RWPE1 (cell line): ENCODE measurements around the gene CDC42EP3.

Experiments used
- CTCF ChIA-PET: fragments of 350-600 bp; sonication (Branson Sonifier 250); formaldehyde crosslinking; extraction: SDS; loops from one replicate; lab custom pipeline; 2021; lab: Yijun Ruan, JAX
- POLR2A ChIA-PET: fragments of 400-600 bp; formaldehyde crosslinking; extraction: SDS; loops from one replicate; lab custom pipeline; 2020; ENCODE audit warnings: antibody characterized with exemption; ENCODE audit not compliant: low non-redundant PET; lab: Yijun Ruan, JAX
- DNase-seq: peaks from one replicate; pipeline ENCODE4 v3.0.0; 2012; ENCODE audit warnings: low spot score
- H3K27ac ChIP-seq: fragments of 450-650 bp; 2 replicates; pipeline ENCODE4 v1.5.1; 2017
- TF ChIP-seq, protein P1 (sequence below): fragments of 450-650 bp; conservative IDR thresholded peaks from 2 replicates; pipeline ENCODE4 v1.5.1; 2017; ENCODE audit warnings: low read depth, mild to moderate bottlenecking

Gene CDC42EP3

DNA sequence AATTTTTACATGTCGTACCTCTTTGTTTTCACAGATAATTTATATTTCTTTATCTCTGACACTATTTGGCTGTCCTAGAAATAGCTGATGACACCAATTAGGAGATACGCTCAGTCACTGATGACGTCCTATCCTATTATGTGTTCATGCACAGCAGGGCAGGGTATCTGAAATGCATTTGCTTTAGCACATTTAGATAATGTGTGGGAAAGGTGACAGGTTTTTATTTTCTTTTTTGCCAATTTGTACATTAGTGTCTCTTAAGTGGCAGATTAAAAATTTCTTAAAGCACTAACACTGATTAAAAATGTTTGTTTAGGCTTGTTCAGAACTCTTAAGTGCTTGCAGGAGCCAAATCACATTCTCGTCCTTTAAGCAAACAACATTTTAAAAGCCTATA is 39.7 kb downstream of the CDC42EP3 start:
- TF ChIP-seq, protein P1, sequence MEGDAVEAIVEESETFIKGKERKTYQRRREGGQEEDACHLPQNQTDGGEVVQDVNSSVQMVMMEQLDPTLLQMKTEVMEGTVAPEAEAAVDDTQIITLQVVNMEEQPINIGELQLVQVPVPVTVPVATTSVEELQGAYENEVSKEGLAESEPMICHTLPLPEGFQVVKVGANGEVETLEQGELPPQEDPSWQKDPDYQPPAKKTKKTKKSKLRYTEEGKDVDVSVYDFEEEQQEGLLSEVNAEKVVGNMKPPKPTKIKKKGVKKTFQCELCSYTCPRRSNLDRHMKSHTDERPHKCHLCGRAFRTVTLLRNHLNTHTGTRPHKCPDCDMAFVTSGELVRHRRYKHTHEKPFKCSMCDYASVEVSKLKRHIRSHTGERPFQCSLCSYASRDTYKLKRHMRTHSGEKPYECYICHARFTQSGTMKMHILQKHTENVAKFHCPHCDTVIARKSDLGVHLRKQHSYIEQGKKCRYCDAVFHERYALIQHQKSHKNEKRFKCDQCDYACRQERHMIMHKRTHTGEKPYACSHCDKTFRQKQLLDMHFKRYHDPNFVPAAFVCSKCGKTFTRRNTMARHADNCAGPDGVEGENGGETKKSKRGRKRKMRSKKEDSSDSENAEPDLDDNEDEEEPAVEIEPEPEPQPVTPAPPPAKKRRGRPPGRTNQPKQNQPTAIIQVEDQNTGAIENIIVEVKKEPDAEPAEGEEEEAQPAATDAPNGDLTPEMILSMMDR: no peak
- POLR2A ChIA-PET: no interaction called here
- CTCF ChIA-PET: no interaction called here
- H3K27ac ChIP-seq: no peak overlapping the region
- DNase-seq: no peak

DNA sequence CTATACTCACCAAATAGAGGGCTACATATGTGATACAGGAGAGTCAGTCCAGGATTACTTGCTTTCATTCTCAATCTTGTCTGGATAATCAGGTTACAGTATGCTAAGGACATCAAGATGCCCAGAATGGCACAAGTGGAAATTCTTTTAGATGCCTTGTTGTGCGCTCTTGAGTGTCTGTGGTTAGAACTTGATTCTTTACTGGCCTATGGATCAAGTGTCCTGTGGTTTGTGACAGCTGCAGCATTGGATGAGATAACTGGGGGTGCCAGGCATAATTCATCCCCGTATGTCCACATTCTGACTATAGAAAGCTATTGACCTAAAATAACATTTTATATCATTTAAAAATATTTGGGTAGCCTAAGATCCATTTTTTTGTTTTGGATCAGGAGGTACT is 40.1 kb downstream of the CDC42EP3 start:
- POLR2A ChIA-PET: no interaction called here
- no peak for DNase-seq

DNA sequence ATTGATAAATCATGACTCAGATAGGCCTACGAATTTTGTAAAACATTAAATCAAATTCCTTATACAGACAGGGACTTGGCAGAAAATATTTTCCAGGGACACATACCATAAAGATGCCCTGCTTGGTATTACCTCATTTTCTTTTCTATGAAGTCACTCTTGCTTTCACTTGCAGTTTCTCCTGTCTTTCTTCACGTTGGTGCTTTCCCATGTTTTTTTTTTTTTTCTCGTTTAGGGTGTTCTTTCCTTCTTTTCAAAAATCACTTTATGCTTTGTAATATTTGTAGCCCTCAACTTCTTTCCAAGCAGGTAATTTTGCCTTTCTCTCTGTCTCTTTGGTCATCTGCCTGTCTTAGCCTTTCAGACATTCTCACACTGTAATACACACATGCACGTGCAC is 40.7 kb downstream of the CDC42EP3 start:
- TF ChIP-seq, protein P1: no peak
- DNase-seq: no peak
- CTCF ChIA-PET: no interaction called here
- no peak overlapping the region for H3K27ac ChIP-seq
- POLR2A ChIA-PET: no interaction called here

More for the DNA sequence above, 40.1 kb downstream of the CDC42EP3 start:
- TF ChIP-seq, protein P1: no peak
- H3K27ac ChIP-seq: no peak overlapping the region
- CTCF ChIA-PET: no interaction called here

DNA sequence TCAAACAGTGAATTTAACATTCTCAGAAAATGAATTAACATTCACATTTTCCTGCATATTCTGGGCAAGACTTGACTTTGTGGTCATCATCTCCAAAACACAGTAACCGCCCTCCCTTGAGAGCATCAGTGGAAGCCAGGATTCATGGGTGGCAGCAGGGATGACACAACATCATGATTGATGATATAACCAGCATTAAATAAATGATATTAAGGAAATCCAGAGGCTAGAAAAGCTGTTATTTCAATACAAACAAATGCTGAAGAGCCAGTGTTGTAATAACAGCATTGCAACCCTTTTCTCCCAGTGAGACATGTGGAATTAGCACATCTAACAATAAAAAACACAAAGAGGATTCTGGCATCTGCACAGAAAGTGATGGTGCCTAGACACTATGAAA is 41.1 kb downstream of the CDC42EP3 start:
- POLR2A ChIA-PET: no interaction called here

DNA sequence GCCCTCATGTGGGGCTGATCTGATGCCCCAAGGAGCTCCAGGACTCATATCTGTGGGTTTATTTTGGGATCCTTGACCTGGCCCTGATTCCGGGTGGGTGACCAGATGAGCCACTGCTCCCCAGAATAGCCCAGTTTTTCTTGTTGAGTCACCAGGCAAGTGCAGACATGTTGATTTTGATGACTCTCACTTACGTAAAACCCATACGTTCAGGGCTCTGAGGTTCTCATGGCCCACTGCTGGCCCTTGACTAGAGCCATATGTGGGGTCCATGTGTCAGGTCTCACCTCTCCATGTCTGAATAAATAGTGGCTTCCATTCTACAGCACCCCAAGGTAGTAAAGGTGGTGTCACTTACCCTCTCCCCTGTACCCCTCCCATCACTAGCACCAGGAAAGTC is 41.9 kb downstream of the CDC42EP3 start:
- DNase-seq: peak; percentile 68
- ChIA-PET POLR2A (no interaction called here), CTCF (no interaction called here)
- TF ChIP-seq, protein P1: no peak
- peak overlapping the region; percentile 28; the same call in 1 of the 2 replicates for H3K27ac ChIP-seq

More for the DNA sequence above, 41.1 kb downstream of the CDC42EP3 start:
- CTCF ChIA-PET: no interaction called here
- no peak overlapping the region for H3K27ac ChIP-seq
- TF ChIP-seq, protein P1: no peak
- no peak for DNase-seq

DNA sequence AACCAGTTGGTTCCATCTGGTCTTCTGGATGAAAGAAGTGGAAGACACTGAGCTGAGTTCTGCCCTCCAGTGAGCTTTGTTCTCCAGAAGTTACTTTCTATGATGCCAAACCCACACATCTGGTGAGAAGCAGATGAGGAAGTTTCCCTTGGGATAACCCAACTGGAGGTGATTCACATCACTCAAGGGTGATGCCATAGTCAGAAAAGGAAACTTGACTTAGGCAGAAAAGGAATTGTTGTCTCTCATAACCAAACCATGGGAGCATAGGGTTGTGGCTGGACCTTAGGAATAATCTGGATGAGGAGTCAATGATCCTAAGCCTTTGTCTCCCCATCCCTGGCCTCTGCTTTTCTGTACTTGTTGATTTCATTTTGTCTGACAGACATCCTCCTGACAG is 43.7 kb downstream of the CDC42EP3 start:
- TF ChIP-seq, protein P1: no peak
- CTCF ChIA-PET: interaction anchor here (0.6 to 0.7 kb wide), 2 partner anchors 158 to 192 kb away, joined by 3 read pairs; no protein-coding TSS in a partner anchor
- H3K27ac ChIP-seq: no peak overlapping the region
- no peak for DNase-seq
- POLR2A ChIA-PET: no interaction called here
